K562 (cell line): ENCODE measurements around the gene TTLL11.

Experiments
- CTCF ChIP-seq, 3 experiments: IDR thresholded peaks in 2 of 3; conservative IDR thresholded peaks in 1 of 3; 2 replicates each; pipeline ENCODE4 v1.5.1; 2011 to 2012; ENCODE audit warnings: low read length in 3 of 3, mild to moderate bottlenecking in 3 of 3, control low read depth in 2 of 3, improper control_type of control experiment in 1 of 3, inconsistent platforms in 1 of 3, low read depth in 1 of 3, mixed read lengths in 1 of 3, moderate library complexity in 1 of 3; ENCODE audit not compliant: insufficient read depth in 2 of 3
- EZH2 ChIP-seq: IDR thresholded peaks from 2 replicates; pipeline ENCODE4 v1.6.1; 2012; ENCODE audit warnings: low read depth, mild to moderate bottlenecking, inconsistent platforms, low read length, borderline replicate concordance
- SAP30 ChIP-seq: fragments of 200-600 bp; sonication (generic); IDR thresholded peaks from 2 replicates; pipeline ENCODE4 v1.6.1; 2012; ENCODE audit warnings: borderline replicate concordance, low read depth, mild to moderate bottlenecking, moderate library complexity, low read length, control low read depth, inconsistent platforms; ENCODE audit not compliant: insufficient read depth, poor library complexity, severe bottlenecking
- ZNF384 ChIP-seq: IDR thresholded peaks from 2 replicates; pipeline ENCODE4 v1.6.1; 2012; ENCODE audit warnings: low read depth, low read length, improper control_type of control experiment

- TF ChIP-seq EZH2 (no peak), CTCF (IDR thresholded peaks at IDR 0.05 in 2 of 3, conservative IDR thresholded peaks at IDR 0.05 in 1 of 3; ENCODE audit: insufficient read depth in 2 of 3, low read depth in 1 of 3, low read length in 3 of 3) (no peak), ZNF384 (no peak), SAP30 (no peak)
Measured at GRCh38 chr9:122128969-122129343, 35.8 kb upstream of the TTLL11 start.
